Keratinocyte (primary cell): ENCODE measurements around the gene C10orf71. TPM values are rescaled to one million over a fixed set of nuclear protein-coding genes. Genes with fewer than 3 reads are reported as not detected.

Experiments
- DNase-seq: peaks from one replicate; pipeline ENCODE4 v3.0.0-alpha.2; 2011; ENCODE audit warnings: low read depth, missing footprints, low spot score
- FAIRE-seq: peaks from 2 replicates; lab custom pipeline; 2011; peaks lifted over from hg19 to GRCh38; lab: Jason Lieb, UNC
- H2AFZ ChIP-seq: 2 replicates; pipeline ENCODE4 v1.6.0; 2012; ENCODE audit warnings: low read length, control low read depth, inconsistent platforms; ENCODE audit not compliant: control insufficient read depth
- H3K27ac ChIP-seq: 2 replicates; pipeline ENCODE4 v1.5.1; 2011; ENCODE audit warnings: low read length; ENCODE audit not compliant: control insufficient read depth, insufficient read depth
- H3K27me3 ChIP-seq: 3 replicates; pipeline ENCODE4 v1.6.0; 2011; ENCODE audit warnings: low read length; ENCODE audit not compliant: control insufficient read depth, insufficient read depth; ENCODE audit errors: extremely low read depth
- H3K36me3 ChIP-seq, 2 experiments: 2 replicates in 1 of 2; 3 replicates in 1 of 2; pipeline ENCODE4 v1.5.1; 2011; ENCODE audit warnings: low read length in 2 of 2, mild to moderate bottlenecking in 1 of 2; ENCODE audit not compliant: control insufficient read depth in 2 of 2, insufficient read depth in 2 of 2; ENCODE audit errors: extremely low read depth in 1 of 2
- H3K4me1 ChIP-seq: 3 replicates; pipeline ENCODE4 v1.5.1; 2011; ENCODE audit warnings: low read length; ENCODE audit not compliant: control insufficient read depth, insufficient read depth; ENCODE audit errors: extremely low read depth
- H3K4me2 ChIP-seq: 3 replicates; pipeline ENCODE4 v1.6.0; 2011; ENCODE audit warnings: low read depth, low read length; ENCODE audit not compliant: control insufficient read depth, insufficient read depth; ENCODE audit errors: extremely low read depth
- H3K4me3 ChIP-seq, 3 experiments: fragments of 200-600 bp in 1 of 3; sonication (generic) in 1 of 3; 2 replicates in 2 of 3; 3 replicates in 1 of 3; pipeline ENCODE4 v1.5.1; 2011 to 2016; ENCODE audit warnings: low read length in 3 of 3, mild to moderate bottlenecking in 3 of 3, control low read depth in 2 of 3, inconsistent platforms in 1 of 3, low read depth in 1 of 3, mixed read lengths in 1 of 3, mixed run types in 1 of 3, moderate library complexity in 1 of 3; ENCODE audit not compliant: control insufficient read depth in 2 of 3, insufficient read depth in 2 of 3; ENCODE audit errors: extremely low read depth in 1 of 3
- H3K79me2 ChIP-seq: 2 replicates; pipeline ENCODE4 v1.6.0; 2012; ENCODE audit warnings: low read length; ENCODE audit not compliant: control insufficient read depth, insufficient read depth
- H3K9ac ChIP-seq: 3 replicates; pipeline ENCODE4 v1.6.0; 2011; ENCODE audit warnings: low read length; ENCODE audit not compliant: control insufficient read depth, insufficient read depth; ENCODE audit errors: extremely low read depth
- H3K9me1 ChIP-seq: 3 replicates; pipeline ENCODE4 v1.6.0; 2011; ENCODE audit warnings: low read length; ENCODE audit not compliant: control insufficient read depth, insufficient read depth; ENCODE audit errors: extremely low read depth
- H3K9me3 ChIP-seq: 2 replicates; pipeline ENCODE4 v1.5.1; 2012; ENCODE audit warnings: low read depth, low read length; ENCODE audit not compliant: control insufficient read depth
- H4K20me1 ChIP-seq: 3 replicates; pipeline ENCODE4 v1.6.0; 2011; ENCODE audit warnings: low read length; ENCODE audit not compliant: control insufficient read depth, insufficient read depth; ENCODE audit errors: extremely low read depth
- CTCF ChIP-seq, 3 experiments: IDR thresholded peaks in 1 of 3; conservative IDR thresholded peaks in 1 of 3; optimal IDR thresholded peaks in 1 of 3; 2 replicates in 2 of 3; 3 replicates in 1 of 3; pipeline versions ENCODE3 to v1.5.1; 2011; ENCODE audit warnings: low read length in 3 of 3, mild to moderate bottlenecking in 3 of 3, moderate library complexity in 2 of 3, control low read depth in 1 of 3, inconsistent platforms in 1 of 3; ENCODE audit not compliant: insufficient read depth in 2 of 3; ENCODE audit errors: extremely low read depth in 1 of 3
- EZH2 ChIP-seq: IDR thresholded peaks from one replicate; pipeline ENCODE4 v1.6.1; 2012; ENCODE audit warnings: inconsistent platforms, mild to moderate bottlenecking, low read length, moderate library complexity
- dilution Hi-C: fragments of 300-500 bp; cut with MboI; formaldehyde crosslinking; loops from one replicate; pipeline ENCODE4 v1.7.0; 2020; ENCODE audit warnings: low sequenced_read_pairs; ENCODE audit not compliant: extremely low pct_ligation_motif_present
- polyA plus RNA-seq, 5 experiments: library from polyadenylated mRNA; depleted of rRNA in 3 of 5; stranded (reverse) in 3 of 5; stranded (forward) in 1 of 5; unstranded in 1 of 5; fragments of >200 nt; gene quantifications; 1 replicate in 1 of 5; 2 replicates in 3 of 5; 3 replicates in 1 of 5; pipeline versions ENCODE4 v1.2.1 to v1.2.3, GENCODE V29; 2011 to 2012; ENCODE audit warnings: missing spikeins in 2 of 5, low read depth in 1 of 5, low replicate concordance in 1 of 5

C10orf71 gene
- polyA plus RNA-seq, 1 donor (not counting 4 experiments of a cell fraction or from before 2014, with no cell fraction given) = not detected

- Histone ChIP-seq H3K4me1 (no peaks in the 10 kb centered on the region), H3K36me3 (no peaks in the 10 kb centered on the region), H3K9me3 (no peaks in the 10 kb centered on the region), H4K20me1 (no peaks in the 10 kb centered on the region), H2AFZ (no peak overlapping the region), H3K27ac (no peak overlapping the region), H3K9me1 (no peaks in the 10 kb centered on the region), H3K4me3 (no peak overlapping the region), H3K27me3 (no peaks in the 10 kb centered on the region), H3K9ac (no peak overlapping the region), H3K79me2 (no peaks in the 10 kb centered on the region), H3K4me2 (no peak overlapping the region)
- no peak for FAIRE-seq
- DNase-seq = no peak
- TF ChIP-seq CTCF (optimal IDR thresholded peaks at IDR 0.05 in 1 of 3, IDR thresholded peaks at IDR 0.05 in 1 of 3, conservative IDR thresholded peaks at IDR 0.05 in 1 of 3; ENCODE audit: extremely low read depth in 1 of 3, insufficient read depth in 2 of 3, low read length in 3 of 3) (no peak), EZH2 (no peak)
- dilution Hi-C loops = no loop called here
Observed at GRCh38 chr10:49294731-49295130, 4.2 kb upstream of the C10orf71 start.

GRCh38 chr10:49295297-49295696, 3.7 kb upstream of the C10orf71 start:
- Histone ChIP-seq H3K4me1 (no peaks in the 10 kb centered on the region), H3K4me3 (no peak overlapping the region), H3K4me2 (no peak overlapping the region), H3K36me3 (no peaks in the 10 kb centered on the region), H3K27ac (no peak overlapping the region), H3K9me3 (no peaks in the 10 kb centered on the region), H3K27me3 (no peaks in the 10 kb centered on the region), H3K79me2 (no peaks in the 10 kb centered on the region), H4K20me1 (no peaks in the 10 kb centered on the region), H3K9me1 (no peaks in the 10 kb centered on the region), H3K9ac (no peak overlapping the region), H2AFZ (no peak overlapping the region)
- dilution Hi-C loops = no loop called here
- no peak for TF ChIP-seq CTCF (optimal IDR thresholded peaks at IDR 0.05 in 1 of 3, IDR thresholded peaks at IDR 0.05 in 1 of 3, conservative IDR thresholded peaks at IDR 0.05 in 1 of 3; ENCODE audit: extremely low read depth in 1 of 3, insufficient read depth in 2 of 3, low read length in 3 of 3)
- TF ChIP-seq EZH2 = no peak
- FAIRE-seq (no peak), DNase-seq (no peak)
